ENCODE results near the gene ADAM23.

The ADAM23 gene

GRCh38 chr2:206530727-206531126 is 87.4 kb downstream of the ADAM23 start:
- in situ Hi-C loops (cut with HindIII; ENCODE audit: low sequenced_read_pairs), result no loop called here
- TF ChIP-seq CTCF (IDR thresholded peaks at IDR 0.05; ENCODE audit: low read depth, low read length, missing control alignments), result no peak
- DNase-seq (ENCODE audit: low read depth), result no peak
- H3K4me3 ChIP-seq (ENCODE audit: low read depth, low read length), result no peak overlapping the region

- no peak overlapping the region for H3K4me3 ChIP-seq (ENCODE audit: low read depth, low read length)
- no peak for TF ChIP-seq CTCF (IDR thresholded peaks at IDR 0.05; ENCODE audit: low read depth, low read length, missing control alignments)
- in situ Hi-C loops (cut with HindIII; ENCODE audit: low sequenced_read_pairs), result no loop called here
- DNase-seq (ENCODE audit: low read depth), result no peak
Measured at GRCh38 chr2:206531996-206532543, 88.7 kb downstream of the ADAM23 start.

- no peak overlapping the region for H3K4me3 ChIP-seq (ENCODE audit: low read depth, low read length)
- DNase-seq (ENCODE audit: low read depth), result no peak
- in situ Hi-C loops (cut with HindIII; ENCODE audit: low sequenced_read_pairs), result no loop called here
- TF ChIP-seq CTCF (IDR thresholded peaks at IDR 0.05; ENCODE audit: low read depth, low read length, missing control alignments), result no peak
Measured at GRCh38 chr2:206533977-206534376, 90.6 kb downstream of the ADAM23 start.

GRCh38 chr2:206535260-206535986 is 92.1 kb downstream of the ADAM23 start:
- TF ChIP-seq CTCF (IDR thresholded peaks at IDR 0.05; ENCODE audit: low read depth, low read length, missing control alignments), result no peak
- DNase-seq (ENCODE audit: low read depth), result no peak
- H3K4me3 ChIP-seq (ENCODE audit: low read depth, low read length), result no peak overlapping the region
- in situ Hi-C loops (cut with HindIII; ENCODE audit: low sequenced_read_pairs), result no loop called here

GRCh38 chr2:206540757-206541156 is 97.4 kb downstream of the ADAM23 start:
- in situ Hi-C loops (cut with HindIII; ENCODE audit: low sequenced_read_pairs), result no loop called here
- no peak overlapping the region for H3K4me3 ChIP-seq (ENCODE audit: low read depth, low read length)
- DNase-seq (ENCODE audit: low read depth), result no peak
- no peak for TF ChIP-seq CTCF (IDR thresholded peaks at IDR 0.05; ENCODE audit: low read depth, low read length, missing control alignments)

- in situ Hi-C loops (cut with HindIII; ENCODE audit: low sequenced_read_pairs), result no loop called here
- DNase-seq (ENCODE audit: low read depth), result no peak
- TF ChIP-seq CTCF (IDR thresholded peaks at IDR 0.05; ENCODE audit: low read depth, low read length, missing control alignments), result no peak
- H3K4me3 ChIP-seq (ENCODE audit: low read depth, low read length), result no peak overlapping the region
Measured at GRCh38 chr2:206543073-206543472, 99.7 kb downstream of the ADAM23 start.

Data from astrocyte of the cerebellum (primary cell).